GM12878 (cell line): ENCODE measurements around the gene PTPRN2. TPM values are rescaled to one million over a fixed set of nuclear protein-coding genes. Genes with fewer than 3 reads are reported as not detected.

Experiments used
- ATAC-seq: fragments of 200-7000 bp; cut with Tn5 transposase; 3 replicates; pipeline ENCODE4 v1.9.1; 2020; ENCODE audit warnings: mild to moderate bottlenecking, moderate library complexity
- BruUV-seq: library from RNA; stranded (reverse); fragments of 400-500 nt; replicated peaks from 2 replicates; lab custom pipeline; 2021; lab: Mats Ljungman, UMichigan
- CTCF ChIA-PET: fragments of 300-600 bp; sonication (Branson Sonifier 250); formaldehyde crosslinking; extraction: SDS; loops from one replicate; lab custom pipeline; 2021; ENCODE audit warnings: inconsistent platforms; lab: Yijun Ruan, JAX
- POLR2A ChIA-PET: fragments of 350-600 bp; formaldehyde crosslinking; extraction: SDS; loops from one replicate; lab custom pipeline; 2021; ENCODE audit warnings: inconsistent platforms; lab: Charles Lee
- RAD21 ChIA-PET: fragments of 300-600 bp; sonication (Branson Sonifier 250); formaldehyde crosslinking; loops from one replicate; lab custom pipeline; 2023; ENCODE audit warnings: antibody characterized with exemption; ENCODE audit not compliant: unreplicated experiment; lab: Charles Lee
- SMC1A ChIA-PET: fragments of 300-600 bp; sonication (Branson Sonifier 250); formaldehyde crosslinking; loops from one replicate; lab custom pipeline; 2023; ENCODE audit not compliant: unreplicated experiment, uncharacterized antibody; lab: Charles Lee
- DNase-seq: peaks from one replicate; pipeline ENCODE4 v3.0.0-alpha.2; 2011; ENCODE audit warnings: low read depth, low spot score
- FAIRE-seq: peaks from 3 replicates; lab custom pipeline; 2011; peaks lifted over from hg19 to GRCh38; lab: Jason Lieb, UNC
- H2AFZ ChIP-seq: 2 replicates; pipeline ENCODE4 v1.6.0; 2011; ENCODE audit warnings: low read depth, low read length, control low read depth; ENCODE audit not compliant: control insufficient read depth
- H3K27ac ChIP-seq: 2 replicates; pipeline ENCODE4 v1.5.1; 2011; ENCODE audit warnings: control low read depth; ENCODE audit not compliant: control insufficient read depth, insufficient read depth
- H3K27me3 ChIP-seq, 2 experiments: replicated peaks in 1 of 2; 2 replicates each; pipeline versions ENCODE4 v1.6.0 to v1.6.1; 2011; ENCODE audit warnings: low read length in 1 of 2; ENCODE audit not compliant: control insufficient read depth in 2 of 2, insufficient read depth in 2 of 2
- H3K36me3 ChIP-seq, 2 experiments: 2 replicates each; pipeline ENCODE4 v1.5.1; 2011; ENCODE audit warnings: low read length in 1 of 2; ENCODE audit not compliant: control insufficient read depth in 2 of 2, insufficient read depth in 2 of 2
- H3K4me1 ChIP-seq: 2 replicates; pipeline ENCODE4 v1.6.1; 2011; ENCODE audit warnings: mild to moderate bottlenecking, low read length, moderate library complexity, mixed read lengths; ENCODE audit not compliant: control insufficient read depth, insufficient read depth
- H3K4me2 ChIP-seq: 2 replicates; pipeline ENCODE4 v1.6.0; 2011; ENCODE audit warnings: control low read depth; ENCODE audit not compliant: control insufficient read depth, insufficient read depth
- H3K4me3 ChIP-seq: fragments of 200-600 bp; sonication (generic); 2 replicates; pipeline ENCODE4 v1.5.1; 2016
- H3K79me2 ChIP-seq: 2 replicates; pipeline ENCODE4 v1.6.0; 2011; ENCODE audit warnings: low read length; ENCODE audit not compliant: control insufficient read depth, insufficient read depth
- H3K9ac ChIP-seq: 2 replicates; pipeline ENCODE4 v1.8.0; 2011; ENCODE audit warnings: low read length, control low read depth, mixed read lengths; ENCODE audit not compliant: control insufficient read depth, insufficient read depth
- H3K9me3 ChIP-seq: replicated peaks from 3 replicates; pipeline ENCODE4 v1.5.1; 2011; ENCODE audit warnings: mild to moderate bottlenecking, low read length; ENCODE audit not compliant: control insufficient read depth, insufficient read depth
- H4K20me1 ChIP-seq: 2 replicates; pipeline ENCODE4 v1.6.0; 2011; ENCODE audit not compliant: control insufficient read depth, insufficient read depth
- CHD4 ChIP-seq: fragments of 200-600 bp; sonication (generic); IDR thresholded peaks from 2 replicates; pipeline ENCODE4 v1.6.1; 2016; ENCODE audit warnings: mild to moderate bottlenecking
- HDAC2 ChIP-seq: fragments of 200-600 bp; sonication (generic); IDR thresholded peaks from 2 replicates; pipeline ENCODE4 v1.6.1; 2017
- HDGF ChIP-seq: fragments of 450-650 bp; IDR thresholded peaks from 2 replicates; pipeline ENCODE4 v1.6.1; 2016; ENCODE audit warnings: antibody characterized with exemption
- KLF5 ChIP-seq: fragments of 450-650 bp; IDR thresholded peaks from 2 replicates; pipeline ENCODE4 v1.6.1; 2014; ENCODE audit warnings: mild to moderate bottlenecking; ENCODE audit not compliant: partially characterized antibody
- NFXL1 ChIP-seq: fragments of 450-650 bp; IDR thresholded peaks from 2 replicates; pipeline ENCODE4 v1.6.1; 2017; ENCODE audit warnings: antibody characterized with exemption, mild to moderate bottlenecking, borderline replicate concordance
- NR2C1 ChIP-seq: fragments of 450-650 bp; IDR thresholded peaks from 2 replicates; pipeline ENCODE4 v1.6.1; 2017; ENCODE audit warnings: antibody characterized with exemption, mild to moderate bottlenecking, moderate library complexity
- POLR2AphosphoS2 ChIP-seq: IDR thresholded peaks from 2 replicates; pipeline ENCODE4 v1.6.1; 2011; ENCODE audit warnings: low read depth, mild to moderate bottlenecking, low read length, improper control_type of control experiment, moderate library complexity
- SMAD1 ChIP-seq: fragments of 450-650 bp; IDR thresholded peaks from 2 replicates; pipeline ENCODE4 v1.6.1; 2018; ENCODE audit warnings: mild to moderate bottlenecking, low read depth; ENCODE audit not compliant: partially characterized antibody
- SPI1 ChIP-seq: IDR thresholded peaks from 2 replicates; pipeline ENCODE4 v1.6.1; 2011; ENCODE audit warnings: low read depth, mild to moderate bottlenecking, low read length, moderate library complexity, borderline replicate concordance; ENCODE audit not compliant: insufficient read depth
- SREBF2 ChIP-seq: IDR thresholded peaks from 2 replicates; pipeline ENCODE4 v1.6.1; 2012; ENCODE audit warnings: mild to moderate bottlenecking, low read length
- ZNF274 ChIP-seq: IDR thresholded peaks from one replicate; pipeline ENCODE4 v1.8.0; 2011; ENCODE audit not compliant: insufficient read length, insufficient read depth
- WGBS: methylation state at CpG from one replicate; pipeline ENCODE4 v1.1.6; 2016; ENCODE audit warnings: low lambda C conversion rate; ENCODE audit not compliant: insufficient replicate concordance, insufficient coverage; ENCODE audit errors: missing lambda C conversion rate; 5-methylcytosine and 5-hydroxymethylcytosine counted together
- in situ Hi-C: fragments of 300-500 bp; cut with MboI; formaldehyde crosslinking; loops from 9 replicates; pipeline ENCODE4 v1.14.3; 2018; ENCODE audit warnings: mixed read lengths
- intact Hi-C: fragments of 100-400 bp; cut with micrococcal nuclease; formaldehyde crosslinking; loops from one replicate; pipeline ENCODE4 v1.14.2; 2022; ENCODE audit not compliant: unreplicated experiment
- polyA plus RNA-seq, 11 experiments: library from polyadenylated mRNA; depleted of rRNA in 4 of 11; unstranded in 6 of 11; stranded (reverse) in 5 of 11; fragments of >200 nt; fragmentation: Nextera tagmentation in 4 of 11; fragmentation: Illumina TruSeq in 1 of 11; extraction: Ambion mirVana in 4 of 11; extraction: Trizol in 1 of 11; gene quantifications; 1 replicate in 1 of 11; 2 replicates in 10 of 11; pipeline versions ENCODE4 v1.2.1 to v1.2.3, GENCODE V29; 2011 to 2016; ENCODE audit warnings: inconsistent platforms in 2 of 11, missing spikeins in 2 of 11, low read depth in 1 of 11
- total RNA-seq, 4 experiments: library from RNA; depleted of rRNA in 3 of 4; stranded (reverse); fragments of >200 nt in 3 of 4; fragmentation: Illumina TruSeq in 1 of 4; extraction: Trizol in 1 of 4; gene quantifications; 2 replicates each; pipeline versions ENCODE4 v1.2.1 to v1.2.3, GENCODE V29; 2013 to 2021
- TF ChIP-seq, protein P1 (sequence below): fragments of 450-650 bp; IDR thresholded peaks from 2 replicates; pipeline ENCODE4 v1.6.1; 2014; ENCODE audit warnings: mild to moderate bottlenecking

The PTPRN2 gene
- total and polyA plus RNA-seq, 10 of the 15 experiments (the other 5 are each of a cell fraction or from before 2014, with no cell fraction given) = 5.4 TPM; not detected in 9

DNA sequence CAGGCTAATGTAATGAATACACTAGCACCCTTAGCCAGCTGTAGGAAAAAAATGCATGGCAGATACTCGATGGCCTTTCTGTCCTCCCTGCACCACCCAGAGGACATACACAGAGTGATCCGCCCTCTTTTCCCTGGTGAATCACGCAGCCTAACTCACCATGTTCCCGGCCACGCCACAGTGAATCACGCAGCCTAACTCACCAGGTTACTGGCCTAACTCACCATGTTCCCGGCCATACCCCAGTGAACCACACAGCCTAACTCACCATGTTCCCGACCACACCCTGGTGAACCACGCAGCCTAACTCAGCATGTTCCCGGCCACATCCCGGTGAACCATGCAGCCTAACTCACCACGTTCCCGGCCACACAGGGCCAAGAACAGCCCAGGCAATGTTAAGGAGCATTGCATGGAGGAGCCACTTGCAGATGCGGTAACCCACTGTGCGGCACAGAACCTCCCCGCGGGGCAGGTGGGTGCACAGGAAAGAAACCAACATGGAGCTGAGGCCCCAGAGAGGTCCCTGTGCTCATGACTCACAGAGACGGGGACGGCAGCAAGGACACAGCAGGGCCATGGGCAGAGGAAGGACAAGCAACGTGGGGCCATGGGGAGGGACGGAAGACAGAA, 742.3 kb downstream of the PTPRN2 start:
- no TSS peak for BruUV-seq
- FAIRE-seq (no peak), DNase-seq (no peak), ATAC-seq (no peak)
- CTCF ChIA-PET = no interaction called here
- Histone ChIP-seq H3K79me2 (no peaks in the 10 kb centered on the region), H3K36me3 (no peaks in the 10 kb centered on the region), H3K4me1 (no peaks in the 10 kb centered on the region), H3K9ac (no peak overlapping the region), H3K4me3 (no peak overlapping the region), H4K20me1 (no peaks in the 10 kb centered on the region)
- intact Hi-C loops (no loop called here), in situ Hi-C loops (no loop called here)
- 59% methylated on average over 20 of the region's 21 CpGs for WGBS
- TF ChIP-seq KLF5 (no peak), SMAD1 (no peak), CHD4 (no peak), NFXL1 (no peak), SPI1 (no peak), NR2C1 (no peak), HDGF (no peak), SREBF2 (no peak), HDAC2 (no peak), ZNF274 (no peak), POLR2AphosphoS2 (no peak)
- TF ChIP-seq, protein P1, sequence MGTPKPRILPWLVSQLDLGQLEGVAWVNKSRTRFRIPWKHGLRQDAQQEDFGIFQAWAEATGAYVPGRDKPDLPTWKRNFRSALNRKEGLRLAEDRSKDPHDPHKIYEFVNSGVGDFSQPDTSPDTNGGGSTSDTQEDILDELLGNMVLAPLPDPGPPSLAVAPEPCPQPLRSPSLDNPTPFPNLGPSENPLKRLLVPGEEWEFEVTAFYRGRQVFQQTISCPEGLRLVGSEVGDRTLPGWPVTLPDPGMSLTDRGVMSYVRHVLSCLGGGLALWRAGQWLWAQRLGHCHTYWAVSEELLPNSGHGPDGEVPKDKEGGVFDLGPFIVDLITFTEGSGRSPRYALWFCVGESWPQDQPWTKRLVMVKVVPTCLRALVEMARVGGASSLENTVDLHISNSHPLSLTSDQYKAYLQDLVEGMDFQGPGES = no peak
- TF ChIP-seq, all 136 proteins: peak for 0
- RAD21 ChIA-PET = no interaction called here
- H3K4me2 ChIP-seq = no peak overlapping the region
- H3K27me3 ChIP-seq = no peaks in the 10 kb centered on the region
- H3K9me3 ChIP-seq = no peaks in the 10 kb centered on the region; the same call in 2 of the 3 replicates
- H3K27ac ChIP-seq = no peak overlapping the region
- H2AFZ ChIP-seq = no peak overlapping the region
- SMC1A ChIA-PET = no interaction called here
- POLR2A ChIA-PET = no interaction called here
